ENCODE results near the gene WDR4. TPM values are rescaled to one million over a fixed set of nuclear protein-coding genes. Genes with fewer than 3 reads are reported as not detected.
"Not testable (repeated sequence)": the region's sequence is repeated elsewhere in the genome, so short reads cannot be mapped to it uniquely, and the experiment has no call there.

WDR4 gene
- 12.7 TPM for polyA plus RNA-seq
- long read RNA-seq, donor 1, partial matches to known transcripts = 0 of 2 reads
- long read RNA-seq, donor 1, other reads (novel, unspliced or antisense) = 0 of 2 reads
- long read RNA-seq, donor 2, partial matches to known transcripts = 0 of 2 reads
- long read RNA-seq, donor 2, other reads (novel, unspliced or antisense) = 0 of 2 reads
- long read RNA-seq, donor 3, partial matches to known transcripts = 9 of 10 reads
- long read RNA-seq, donor 3, other reads (novel, unspliced or antisense) = 0 of 10 reads
- long read RNA-seq, donor 4 = 0 reads
- long read RNA-seq, donor 5 = 0 reads
- long read RNA-seq, donor 6, partial matches to known transcripts = 0 of 1 reads
- long read RNA-seq, donor 6, other reads (novel, unspliced or antisense) = 0 of 1 reads
- long read RNA-seq, donor 7, partial matches to known transcripts = 0 of 1 reads
- long read RNA-seq, donor 7, other reads (novel, unspliced or antisense) = 0 of 1 reads
- long read RNA-seq, donor 8, partial matches to known transcripts = 8 of 9 reads
- long read RNA-seq, donor 8, other reads (novel, unspliced or antisense) = 0 of 9 reads
- long read RNA-seq, donor 9, partial matches to known transcripts = 0 of 9 reads
- long read RNA-seq, donor 9, other reads (novel, unspliced or antisense) = 7 of 9 reads
- long read RNA-seq, donor 10, partial matches to known transcripts = 0 of 3 reads
- long read RNA-seq, donor 10, other reads (novel, unspliced or antisense) = 0 of 3 reads
- long read RNA-seq, donor 11, partial matches to known transcripts = 0 of 1 reads
- long read RNA-seq, donor 11, other reads (novel, unspliced or antisense) = 0 of 1 reads

DNA sequence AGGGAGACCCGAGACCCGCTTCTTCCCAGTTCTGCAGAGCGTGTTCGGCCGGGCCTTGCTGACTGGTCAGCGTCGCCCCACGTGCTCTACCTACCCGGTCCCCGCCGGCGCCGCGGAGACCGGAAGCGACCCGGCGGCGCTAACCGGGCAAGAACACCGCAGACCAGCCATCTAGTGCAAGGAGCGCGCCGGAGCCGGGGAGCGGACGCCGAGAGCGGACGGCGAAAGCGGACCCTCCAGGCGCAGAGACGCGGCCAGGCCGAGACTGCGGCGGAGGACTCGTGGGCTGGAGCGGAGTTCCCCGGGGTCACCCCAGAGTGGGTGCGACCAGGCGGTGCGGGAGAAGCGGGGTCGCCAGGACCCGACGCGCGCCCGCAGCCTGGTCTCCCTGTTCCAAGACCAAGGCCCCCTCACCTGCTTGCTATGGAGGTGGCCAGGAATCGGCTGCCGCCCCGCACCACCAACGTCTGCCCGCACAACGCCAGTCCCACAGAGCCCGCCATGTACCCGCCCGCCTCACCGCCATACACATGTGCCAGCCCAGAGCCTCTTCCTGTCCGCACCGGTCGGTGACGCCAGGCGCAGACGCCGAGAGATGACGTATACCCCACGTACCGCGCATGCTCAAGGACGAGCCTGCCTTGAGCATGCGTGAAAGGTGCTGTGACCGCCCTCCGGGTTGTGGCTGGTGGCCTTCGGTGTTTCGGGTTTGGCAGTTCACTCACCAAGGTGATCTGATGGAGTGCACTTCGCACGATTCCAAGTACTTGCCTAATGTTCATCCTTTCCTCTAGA lies at the start of gene WDR4:
Gene WDR4 (minus strand): TSS at position 547 of the 795 bp plus-strand sequence. CDS start 44 bp downstream, at position 503.
- peak within 1 kb of the TSS; percentile 73 for H3K27ac ChIP-seq (ENCODE audit: low read length)
- no peaks in the 10 kb centered on the region for H3K9me3 ChIP-seq (ENCODE audit: control insufficient read depth, low read depth, low read length)
- peaks cover 12% of the 10 kb centered on the region for H3K36me3 ChIP-seq (ENCODE audit: control insufficient read depth, insufficient read depth, low read length)
- DNase-seq = peak; percentile 98 to 99
- WGBS (ENCODE audit: insufficient coverage, low lambda C conversion rate) = no CpG with 5 or more reads among the region's 80 CpGs
- no peaks in the 10 kb centered on the region for H3K27me3 ChIP-seq (ENCODE audit: control insufficient read depth, insufficient read depth, low read length)
- peak within 1 kb of the TSS; percentile 84 for H3K4me3 ChIP-seq (ENCODE audit: low read length)
- H3K4me1 ChIP-seq (ENCODE audit: control insufficient read depth, insufficient read depth, low read length) = peaks cover 5% of the 10 kb centered on the region

GRCh38 chr21:42927474-42928200 lies 48.3 kb upstream of the WDR4 start:
- not testable (repeated sequence) for H3K27me3 ChIP-seq (ENCODE audit: control insufficient read depth, insufficient read depth, low read length); DNase-seq; H3K9me3 ChIP-seq (ENCODE audit: control insufficient read depth, low read depth, low read length); H3K36me3 ChIP-seq (ENCODE audit: control insufficient read depth, insufficient read depth, low read length); H3K4me1 ChIP-seq (ENCODE audit: control insufficient read depth, insufficient read depth, low read length); H3K27ac ChIP-seq (ENCODE audit: low read length); H3K4me3 ChIP-seq (ENCODE audit: low read length)
- WGBS (ENCODE audit: insufficient coverage, low lambda C conversion rate) = no CpG with 5 or more reads among the region's 23 CpGs

- Histone ChIP-seq H3K36me3 (ENCODE audit: control insufficient read depth, insufficient read depth, low read length) (no peaks in the 10 kb centered on the region), H3K4me1 (ENCODE audit: control insufficient read depth, insufficient read depth, low read length) (peaks cover 4% of the 10 kb centered on the region), H3K27me3 (ENCODE audit: control insufficient read depth, insufficient read depth, low read length) (no peaks in the 10 kb centered on the region), H3K4me3 (ENCODE audit: low read length) (no peak within 1 kb of the TSS), H3K27ac (ENCODE audit: low read length) (no peak within 1 kb of the TSS), H3K9me3 (ENCODE audit: control insufficient read depth, low read depth, low read length) (no peaks in the 10 kb centered on the region)
- WGBS (ENCODE audit: insufficient coverage, low lambda C conversion rate) = 92% methylated on average over 2 of the region's 29 CpGs
- no peak for DNase-seq
Measured at GRCh38 chr21:42925114-42925926, 46.0 kb upstream of the WDR4 start, which contains the start of gene ERVH48-1. ERVH48-1 (minus strand) TSS chr21:42925630; CDS start chr21:42919006, 6,624 bp downstream.

DNA sequence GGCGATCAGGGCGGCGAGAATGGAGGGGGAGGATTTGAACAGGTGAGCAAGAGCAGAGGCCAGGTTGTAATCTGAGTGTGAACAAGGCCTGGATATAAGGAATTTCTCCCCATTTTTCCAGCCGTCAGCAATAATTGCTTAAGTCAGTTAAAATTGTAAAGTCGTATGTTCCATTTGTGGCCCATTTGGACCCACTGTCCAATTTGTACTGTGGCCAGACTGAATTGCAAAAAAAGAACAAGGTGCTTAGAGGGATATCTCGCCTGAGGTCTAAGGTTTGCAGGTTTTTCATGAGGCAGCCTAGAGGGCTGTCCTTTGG lies 45.1 kb upstream of the WDR4 start:
- Histone ChIP-seq H3K4me3 (ENCODE audit: low read length) (no peak overlapping the region), H3K27me3 (ENCODE audit: control insufficient read depth, insufficient read depth, low read length) (no peaks in the 10 kb centered on the region), H3K4me1 (ENCODE audit: control insufficient read depth, insufficient read depth, low read length) (peaks cover 4% of the 10 kb centered on the region), H3K36me3 (ENCODE audit: control insufficient read depth, insufficient read depth, low read length) (no peaks in the 10 kb centered on the region), H3K27ac (ENCODE audit: low read length) (no peak overlapping the region), H3K9me3 (ENCODE audit: control insufficient read depth, low read depth, low read length) (no peaks in the 10 kb centered on the region)
- WGBS (ENCODE audit: insufficient coverage, low lambda C conversion rate) = 83% methylated on average over 1 of the region's 6 CpGs
- no peak for DNase-seq

GRCh38 chr21:42923553-42924432 lies 44.5 kb upstream of the WDR4 start:
- peak; percentile 79 to 81 for DNase-seq
- no peaks in the 10 kb centered on the region for H3K36me3 ChIP-seq (ENCODE audit: control insufficient read depth, insufficient read depth, low read length)
- no peaks in the 10 kb centered on the region for H3K27me3 ChIP-seq (ENCODE audit: control insufficient read depth, insufficient read depth, low read length)
- H3K4me1 ChIP-seq (ENCODE audit: control insufficient read depth, insufficient read depth, low read length) = peaks cover 4% of the 10 kb centered on the region
- 27% methylated on average over 5 of the region's 18 CpGs for WGBS (ENCODE audit: insufficient coverage, low lambda C conversion rate)
- H3K9me3 ChIP-seq (ENCODE audit: control insufficient read depth, low read depth, low read length) = no peaks in the 10 kb centered on the region
- H3K27ac ChIP-seq (ENCODE audit: low read length) = no peak overlapping the region
- no peak overlapping the region for H3K4me3 ChIP-seq (ENCODE audit: low read length)

DNA sequence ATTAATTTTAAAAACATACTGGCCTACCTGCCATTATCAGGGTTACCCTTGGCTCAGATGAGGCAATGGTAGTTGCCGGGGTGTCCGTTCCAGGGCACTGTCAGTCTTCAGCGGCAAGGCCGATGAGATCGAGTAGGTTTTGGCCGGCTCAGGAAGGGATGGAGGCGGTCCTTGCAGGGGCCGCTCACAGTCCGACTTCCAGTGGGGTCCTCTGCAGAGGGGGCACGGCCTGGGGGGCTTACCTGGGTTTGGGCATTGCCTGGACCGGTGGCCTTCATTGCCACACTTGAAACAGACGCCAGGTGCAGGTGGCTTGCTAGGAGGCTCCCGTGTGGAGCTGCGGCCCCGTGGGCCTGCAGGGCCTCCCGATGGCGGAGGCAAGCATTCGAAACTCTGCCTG lies 43.6 kb upstream of the WDR4 start:
- DNase-seq = no peak
- Histone ChIP-seq H3K4me3 (ENCODE audit: low read length) (no peak overlapping the region), H3K27me3 (ENCODE audit: control insufficient read depth, insufficient read depth, low read length) (no peaks in the 10 kb centered on the region), H3K4me1 (ENCODE audit: control insufficient read depth, insufficient read depth, low read length) (peaks cover 4% of the 10 kb centered on the region), H3K9me3 (ENCODE audit: control insufficient read depth, low read depth, low read length) (no peaks in the 10 kb centered on the region), H3K36me3 (ENCODE audit: control insufficient read depth, insufficient read depth, low read length) (no peaks in the 10 kb centered on the region), H3K27ac (ENCODE audit: low read length) (no peak overlapping the region)
- no CpG with 5 or more reads among the region's 18 CpGs for WGBS (ENCODE audit: insufficient coverage, low lambda C conversion rate)

GRCh38 chr21:42921927-42922326 lies 42.6 kb upstream of the WDR4 start:
- no peak overlapping the region for H3K4me3 ChIP-seq (ENCODE audit: low read length)
- DNase-seq = no peak

GRCh38 chr21:42918291-42918690 lies 39.0 kb upstream of the WDR4 start:
- Histone ChIP-seq H3K9me3 (ENCODE audit: control insufficient read depth, low read depth, low read length) (no peaks in the 10 kb centered on the region), H3K4me3 (ENCODE audit: low read length) (no peak overlapping the region), H3K36me3 (ENCODE audit: control insufficient read depth, insufficient read depth, low read length) (peaks cover 2% of the 10 kb centered on the region), H3K27ac (ENCODE audit: low read length) (no peak overlapping the region), H3K4me1 (ENCODE audit: control insufficient read depth, insufficient read depth, low read length) (no peaks in the 10 kb centered on the region), H3K27me3 (ENCODE audit: control insufficient read depth, insufficient read depth, low read length) (no peaks in the 10 kb centered on the region)
- DNase-seq = no peak
- no CpG with 5 or more reads among the region's 6 CpGs for WGBS (ENCODE audit: insufficient coverage, low lambda C conversion rate)

More at GRCh38 chr21:42921927-42922326, 42.6 kb upstream of the WDR4 start:
- H3K9me3 ChIP-seq (ENCODE audit: control insufficient read depth, low read depth, low read length) = no peaks in the 10 kb centered on the region
- H3K27me3 ChIP-seq (ENCODE audit: control insufficient read depth, insufficient read depth, low read length) = no peaks in the 10 kb centered on the region
- 80% methylated on average over 1 of the region's 4 CpGs for WGBS (ENCODE audit: insufficient coverage, low lambda C conversion rate)
- H3K4me1 ChIP-seq (ENCODE audit: control insufficient read depth, insufficient read depth, low read length) = peaks cover 4% of the 10 kb centered on the region
- H3K27ac ChIP-seq (ENCODE audit: low read length) = no peak overlapping the region
- no peaks in the 10 kb centered on the region for H3K36me3 ChIP-seq (ENCODE audit: control insufficient read depth, insufficient read depth, low read length)
